GM12801 (cell line): ENCODE measurements around the gene RAB35.

Experiments used
- TF ChIP-seq, protein P1 (sequence below): IDR thresholded peaks from one replicate; pipeline ENCODE4 v1.5.1; 2011; ENCODE audit warnings: control low read depth; ENCODE audit not compliant: insufficient read length; ENCODE audit errors: extremely low read depth

The RAB35 gene

DNA sequence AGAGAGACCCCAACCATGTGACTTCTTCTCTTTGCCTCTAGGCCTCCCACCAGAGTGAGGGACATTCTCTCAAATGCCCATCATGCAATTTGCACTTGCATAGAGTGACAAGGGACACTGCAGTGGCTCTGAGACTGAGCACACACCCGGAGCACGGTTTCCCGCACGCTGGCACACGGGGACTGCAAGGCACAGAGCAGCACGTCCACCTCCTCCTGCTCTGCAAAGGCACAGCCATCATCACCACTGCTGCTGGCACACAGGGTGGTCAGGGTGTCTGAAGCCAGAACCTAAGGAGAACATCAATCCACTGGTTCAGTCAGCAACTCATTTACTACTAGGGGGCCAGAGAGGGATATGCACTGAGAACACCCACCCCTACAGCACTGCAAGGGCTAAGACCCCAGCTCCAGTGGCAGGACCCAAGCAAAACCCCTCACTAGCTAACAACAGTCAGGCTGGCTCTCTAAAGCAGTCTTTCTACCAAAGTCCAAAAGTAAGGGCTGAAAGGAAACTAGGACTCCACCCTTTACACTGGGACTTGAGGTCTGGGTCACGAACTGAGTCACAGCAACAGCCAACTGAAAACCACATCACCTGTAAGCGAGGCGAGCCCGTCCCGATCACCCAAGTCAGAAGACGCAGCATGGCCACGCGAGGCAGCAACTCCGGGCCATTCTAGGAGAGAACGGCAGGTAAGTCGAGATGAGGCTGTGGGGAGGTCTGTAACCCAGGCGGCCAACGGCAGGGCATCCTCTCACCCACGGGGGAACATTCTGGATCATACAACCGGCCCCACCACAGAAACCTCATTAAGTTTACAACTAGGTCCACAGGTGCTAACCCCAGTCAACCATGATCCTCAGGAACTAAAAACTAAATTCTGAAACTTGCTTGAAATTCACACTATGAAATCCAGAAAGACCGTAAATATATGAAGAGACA, 40.0 kb upstream of the RAB35 start:
- TF ChIP-seq, protein P1, sequence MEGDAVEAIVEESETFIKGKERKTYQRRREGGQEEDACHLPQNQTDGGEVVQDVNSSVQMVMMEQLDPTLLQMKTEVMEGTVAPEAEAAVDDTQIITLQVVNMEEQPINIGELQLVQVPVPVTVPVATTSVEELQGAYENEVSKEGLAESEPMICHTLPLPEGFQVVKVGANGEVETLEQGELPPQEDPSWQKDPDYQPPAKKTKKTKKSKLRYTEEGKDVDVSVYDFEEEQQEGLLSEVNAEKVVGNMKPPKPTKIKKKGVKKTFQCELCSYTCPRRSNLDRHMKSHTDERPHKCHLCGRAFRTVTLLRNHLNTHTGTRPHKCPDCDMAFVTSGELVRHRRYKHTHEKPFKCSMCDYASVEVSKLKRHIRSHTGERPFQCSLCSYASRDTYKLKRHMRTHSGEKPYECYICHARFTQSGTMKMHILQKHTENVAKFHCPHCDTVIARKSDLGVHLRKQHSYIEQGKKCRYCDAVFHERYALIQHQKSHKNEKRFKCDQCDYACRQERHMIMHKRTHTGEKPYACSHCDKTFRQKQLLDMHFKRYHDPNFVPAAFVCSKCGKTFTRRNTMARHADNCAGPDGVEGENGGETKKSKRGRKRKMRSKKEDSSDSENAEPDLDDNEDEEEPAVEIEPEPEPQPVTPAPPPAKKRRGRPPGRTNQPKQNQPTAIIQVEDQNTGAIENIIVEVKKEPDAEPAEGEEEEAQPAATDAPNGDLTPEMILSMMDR: no peak

DNA sequence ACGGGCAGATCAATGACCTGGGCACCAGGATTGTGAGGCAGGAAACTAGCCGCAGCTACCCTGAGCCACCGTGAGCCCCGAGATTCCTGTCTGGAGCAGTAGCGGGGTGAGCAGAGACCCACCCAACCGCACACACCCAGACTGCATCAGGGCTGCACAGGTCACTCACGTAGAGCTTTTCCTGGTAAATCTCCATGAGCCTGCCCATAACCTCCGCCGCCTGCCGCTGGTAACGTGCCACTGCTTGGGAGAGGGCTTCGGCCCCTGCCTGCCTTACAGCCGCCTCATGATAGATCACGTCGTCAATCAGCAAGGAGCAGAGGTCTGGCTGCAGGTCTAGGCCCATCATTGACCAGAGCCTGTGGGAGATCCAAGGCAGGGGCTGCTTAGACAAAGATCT, 38.5 kb upstream of the RAB35 start:
- TF ChIP-seq, protein P1: no peak

DNA sequence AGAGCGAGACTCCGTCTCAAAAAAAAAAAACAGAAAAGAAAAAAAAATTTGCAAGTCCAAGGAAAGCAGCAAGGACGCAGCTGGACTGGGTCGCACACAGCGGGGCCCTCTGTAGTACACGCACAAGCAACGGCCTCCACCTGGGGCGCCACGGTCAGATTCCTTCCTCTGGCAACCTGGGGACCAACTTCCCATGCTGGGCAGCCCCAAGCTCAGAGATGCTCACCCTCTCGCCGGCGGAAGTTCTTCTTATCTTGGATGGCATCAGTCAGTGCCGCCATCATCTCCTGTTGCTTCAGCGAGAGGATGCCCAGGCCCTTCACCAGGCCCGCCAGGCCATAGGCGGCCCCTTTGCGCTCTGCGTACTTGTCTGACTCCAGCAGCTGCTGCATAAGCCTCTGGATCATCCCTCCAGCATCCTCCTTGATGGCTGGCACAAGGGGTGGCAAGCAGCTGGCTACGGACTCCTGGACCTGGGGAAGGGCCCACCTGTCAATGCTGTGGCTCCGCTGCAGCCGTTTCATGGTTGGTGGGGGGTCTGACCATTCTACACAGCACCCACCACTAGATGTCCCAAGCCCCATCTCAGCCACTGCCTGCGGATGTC, 34.5 kb upstream of the RAB35 start:
- TF ChIP-seq, protein P1: no peak

DNA sequence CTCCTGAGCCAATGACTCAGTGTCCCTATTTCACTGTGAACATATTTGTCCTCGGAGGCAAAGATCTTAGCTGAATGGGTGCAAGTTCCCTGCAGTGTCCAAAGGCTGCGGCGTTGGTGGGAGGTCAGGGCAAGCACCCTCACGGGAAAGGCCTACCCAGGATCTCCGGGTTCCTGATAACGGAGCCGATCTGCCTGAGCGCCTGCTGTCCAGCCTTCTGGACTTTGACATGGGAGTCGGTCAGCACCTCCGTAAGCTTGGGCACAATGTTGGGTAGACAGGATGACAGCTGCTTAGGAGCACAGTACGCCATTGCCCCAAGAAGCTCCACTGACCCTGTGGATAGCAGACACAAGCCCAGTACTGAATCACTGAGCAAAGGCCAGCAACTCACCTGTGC, 31.5 kb upstream of the RAB35 start:
- TF ChIP-seq, protein P1: no peak

DNA sequence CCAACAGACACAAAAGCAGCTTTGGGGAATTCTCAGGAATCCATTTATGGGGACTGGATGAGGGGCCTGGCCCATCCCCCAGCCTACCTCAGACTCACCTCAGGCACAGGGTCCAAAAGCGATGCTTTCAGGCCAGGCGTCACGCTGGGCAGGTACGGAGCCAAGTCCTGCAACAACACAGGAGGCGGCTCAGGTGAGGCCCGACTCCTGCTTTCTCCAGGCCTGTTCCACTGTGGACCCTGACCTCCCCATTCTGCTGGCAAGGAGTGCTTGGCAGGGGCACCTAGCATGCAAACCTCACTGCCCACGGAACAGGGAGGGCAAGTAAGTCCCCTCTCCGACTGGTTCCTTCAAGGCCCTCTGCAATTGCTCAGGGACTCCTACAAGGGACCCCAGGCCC, 28.6 kb upstream of the RAB35 start:
- TF ChIP-seq, protein P1: no peak

DNA sequence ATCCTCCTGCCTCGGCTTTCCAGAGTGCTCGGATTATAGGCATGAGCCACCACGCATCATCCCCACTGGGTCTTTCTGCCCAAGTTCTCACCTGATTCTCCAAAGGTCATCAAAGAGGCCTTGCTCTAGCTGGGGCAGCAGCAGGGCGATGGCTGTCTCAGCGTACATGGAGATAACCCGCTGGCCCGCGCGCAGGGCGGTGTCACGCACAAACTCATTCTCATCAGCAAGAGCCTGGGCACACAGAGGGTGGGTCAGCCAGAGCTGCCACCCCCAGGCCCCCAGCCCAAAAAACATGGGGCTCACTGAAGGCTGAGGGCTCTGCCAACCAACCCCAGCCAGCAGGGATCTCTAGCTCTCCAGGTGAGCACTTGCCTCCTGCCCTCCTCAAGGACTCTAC, 27.7 kb upstream of the RAB35 start:
- TF ChIP-seq, protein P1: no peak

DNA sequence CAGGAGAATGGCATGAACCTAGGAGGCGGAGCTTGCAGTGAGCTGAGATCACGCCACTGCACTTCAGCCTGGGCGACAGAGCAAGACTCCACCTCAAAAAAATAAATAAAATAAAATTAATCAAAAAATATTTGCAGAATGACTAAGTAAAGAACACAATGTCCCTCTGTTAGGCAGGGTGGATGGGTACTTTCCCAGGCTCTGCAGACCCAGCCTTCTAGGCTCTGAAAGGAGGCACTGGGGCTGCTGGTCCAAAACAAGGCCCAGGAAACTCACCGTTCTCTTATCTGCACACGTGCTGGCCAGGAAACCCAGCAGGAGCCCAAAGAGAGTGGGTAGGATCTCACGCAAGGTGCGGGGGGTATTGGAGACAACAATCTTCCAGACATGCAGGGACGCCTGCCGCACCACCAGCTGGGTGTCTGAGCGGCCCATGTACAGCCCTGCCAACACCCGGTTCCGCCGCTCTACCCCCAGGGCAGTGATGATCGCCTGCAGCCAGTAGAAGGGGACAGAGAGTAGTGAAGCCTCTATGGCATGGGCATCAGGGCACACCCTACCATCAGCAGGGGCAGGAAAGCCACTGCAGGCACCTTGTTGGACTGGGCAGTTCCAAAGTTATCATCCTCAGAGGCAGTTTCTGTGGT, 25.8 kb upstream of the RAB35 start:
- TF ChIP-seq, protein P1: no peak
